Measurements from ENCODE around the gene OR2AG2. TPM values are rescaled to one million over a fixed set of nuclear protein-coding genes. Genes with fewer than 3 reads are reported as not detected.

The OR2AG2 gene
- total and polyA plus RNA-seq, 12 donors, result not detected

GRCh38 chr11:6746086-6746618, 25.6 kb downstream of the OR2AG2 start:
- 30 to 50% methylated on average over 5 of the region's 5 CpGs for WGBS, 2 donors
- H3K4me3 ChIP-seq, result peak overlapping the region in 9 of 10 donors; percentile 30 to 56 (median 47)
- peak in 6 of 8 donors; percentile 73 to 94 (median 89) for ATAC-seq
- DNase-seq, result no peak
- H3K27ac ChIP-seq, result peak overlapping the region; percentile 61 to 92 (median 76)
- peaks cover 0 to 56% (median 10%) of the 10 kb centered on the region in 9 donors for H3K4me1 ChIP-seq
- intact Hi-C loops (cut with DNase I), result no loop called here
- TF ChIP-seq, protein P1, sequence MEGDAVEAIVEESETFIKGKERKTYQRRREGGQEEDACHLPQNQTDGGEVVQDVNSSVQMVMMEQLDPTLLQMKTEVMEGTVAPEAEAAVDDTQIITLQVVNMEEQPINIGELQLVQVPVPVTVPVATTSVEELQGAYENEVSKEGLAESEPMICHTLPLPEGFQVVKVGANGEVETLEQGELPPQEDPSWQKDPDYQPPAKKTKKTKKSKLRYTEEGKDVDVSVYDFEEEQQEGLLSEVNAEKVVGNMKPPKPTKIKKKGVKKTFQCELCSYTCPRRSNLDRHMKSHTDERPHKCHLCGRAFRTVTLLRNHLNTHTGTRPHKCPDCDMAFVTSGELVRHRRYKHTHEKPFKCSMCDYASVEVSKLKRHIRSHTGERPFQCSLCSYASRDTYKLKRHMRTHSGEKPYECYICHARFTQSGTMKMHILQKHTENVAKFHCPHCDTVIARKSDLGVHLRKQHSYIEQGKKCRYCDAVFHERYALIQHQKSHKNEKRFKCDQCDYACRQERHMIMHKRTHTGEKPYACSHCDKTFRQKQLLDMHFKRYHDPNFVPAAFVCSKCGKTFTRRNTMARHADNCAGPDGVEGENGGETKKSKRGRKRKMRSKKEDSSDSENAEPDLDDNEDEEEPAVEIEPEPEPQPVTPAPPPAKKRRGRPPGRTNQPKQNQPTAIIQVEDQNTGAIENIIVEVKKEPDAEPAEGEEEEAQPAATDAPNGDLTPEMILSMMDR (IDR thresholded peaks at IDR 0.05), result no peak
- H3K36me3 ChIP-seq, result no peaks in the 10 kb centered on the region
- no peaks in the 10 kb centered on the region for H3K9me3 ChIP-seq
- H3K27me3 ChIP-seq, result no peaks in the 10 kb centered on the region

- peak in 6 of 8 donors; percentile 28 to 74 (median 56) for ATAC-seq
- Histone ChIP-seq H3K4me1 (peaks cover 0 to 58% (median 10%) of the 10 kb centered on the region in 9 donors), H3K36me3 (no peaks in the 10 kb centered on the region), H3K27me3 (no peaks in the 10 kb centered on the region), H3K27ac (peak overlapping the region; percentile 61 to 92 (median 76)), H3K9me3 (no peaks in the 10 kb centered on the region), H3K4me3 (peak overlapping the region in 9 of 10 donors; percentile 30 to 56 (median 47))
- 42 to 68% methylated on average over 2 of the region's 2 CpGs for WGBS, 2 donors
- intact Hi-C loops (cut with DNase I), result no loop called here
- no peak for DNase-seq
- TF ChIP-seq, protein P1 (IDR thresholded peaks at IDR 0.05), result no peak
Measured at GRCh38 chr11:6745465-6746015, 26.2 kb downstream of the OR2AG2 start.

DNA sequence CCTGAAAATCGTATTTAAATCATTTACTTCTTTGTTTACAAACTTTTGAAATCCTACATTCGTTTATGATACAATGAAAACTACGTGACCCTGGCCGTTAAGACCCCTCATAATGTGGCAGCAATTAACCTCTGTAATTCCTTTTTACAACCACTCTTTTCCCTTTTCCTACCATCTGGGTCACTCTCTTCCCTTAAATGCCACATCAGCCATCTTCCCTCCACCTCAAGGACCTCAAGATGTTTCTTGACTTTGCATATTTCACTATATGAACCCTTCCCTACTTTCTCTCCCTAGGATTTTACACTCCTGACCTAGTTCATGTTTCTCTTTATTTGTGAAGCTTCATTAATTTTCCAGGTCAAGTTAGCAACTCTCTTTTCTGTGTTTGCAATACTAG, 26.8 kb downstream of the OR2AG2 start:
- WGBS, 2 donors, result 72 to 78% methylated on average over 4 of the region's 4 CpGs
- Histone ChIP-seq H3K4me3 (peak overlapping the region in 6 of 10 donors; percentile 44 to 56 (median 50)), H3K27ac (peak overlapping the region in 9 of 10 donors; percentile 1 to 92 (median 82)), H3K36me3 (no peaks in the 10 kb centered on the region), H3K4me1 (peaks cover 0 to 60% (median 10%) of the 10 kb centered on the region in 9 donors), H3K27me3 (no peaks in the 10 kb centered on the region), H3K9me3 (no peaks in the 10 kb centered on the region)
- ATAC-seq, result no peak
- DNase-seq, result no peak
- intact Hi-C loops (cut with DNase I), result no loop called here
- TF ChIP-seq, protein P1 (IDR thresholded peaks at IDR 0.05), result no peak

DNA sequence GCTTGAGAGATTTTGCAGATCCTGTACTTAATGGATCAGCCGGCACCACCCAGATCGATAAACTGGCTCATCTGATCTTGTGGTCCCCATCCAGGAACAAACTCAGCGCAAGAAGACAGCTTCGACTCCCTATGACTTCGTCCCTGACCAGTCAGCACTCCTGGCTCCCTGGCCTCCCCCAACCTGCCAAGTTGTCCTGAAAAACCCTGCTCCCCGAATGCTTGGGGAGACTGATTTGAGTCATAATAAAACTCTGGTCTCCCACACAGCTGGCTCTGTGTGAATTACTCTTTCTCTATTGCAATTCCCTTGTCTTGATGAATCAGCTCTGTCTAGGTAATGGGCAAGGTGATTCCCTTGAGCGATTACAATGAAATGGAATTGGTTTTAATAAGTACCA, 29.5 kb downstream of the OR2AG2 start:
- H3K27me3 ChIP-seq, result no peaks in the 10 kb centered on the region
- 70 to 82% methylated on average over 7 of the region's 7 CpGs for WGBS, 2 donors
- H3K27ac ChIP-seq, result no peak overlapping the region
- H3K9me3 ChIP-seq, result no peaks in the 10 kb centered on the region
- ATAC-seq, result no peak
- peaks cover 0 to 76% (median 11%) of the 10 kb centered on the region in 9 donors for H3K4me1 ChIP-seq
- intact Hi-C loops (cut with DNase I), result no loop called here
- H3K4me3 ChIP-seq, result peak overlapping the region in 1 of 10 donors; percentile 56
- no peaks in the 10 kb centered on the region for H3K36me3 ChIP-seq
- no peak for DNase-seq
- TF ChIP-seq, protein P1 (IDR thresholded peaks at IDR 0.05), result no peak
